ENCODE measurements around the gene NME3. TPM values are rescaled to one million over a fixed set of nuclear protein-coding genes. Genes with fewer than 3 reads are reported as not detected.

Gene NME3
- total and polyA plus RNA-seq, 4 donors: 10.4 to 38.0 (median 19.4) TPM

GRCh38 chr16:1746693-1747195 is 24.6 kb downstream of the NME3 start:
- H3K27me3 ChIP-seq (ENCODE audit: control insufficient read depth in 4 of 4, insufficient read depth in 4 of 4, low read length in 3 of 4): no peaks in the 10 kb centered on the region
- H3K36me3 ChIP-seq (ENCODE audit: control insufficient read depth in 4 of 4, insufficient read depth in 3 of 4, low read depth in 1 of 4, low read length in 3 of 4): peaks cover 6 to 60% (median 28%) of the 10 kb centered on the region in 4 donors
- no peak for DNase-seq (ENCODE audit: low spot score)
- no peak overlapping the region for H3K27ac ChIP-seq (ENCODE audit: low read depth in 1 of 2, low read length in 2 of 2)
- no peak overlapping the region for H3K9ac ChIP-seq (ENCODE audit: low read depth in 1 of 2, low read length in 2 of 2)
- WGBS: 96% methylated on average over 31 of the region's 31 CpGs
- TF ChIP-seq YY1 (IDR thresholded peaks at IDR 0.05) (no peak), ATF3 (IDR thresholded peaks at IDR 0.05) (no peak), EGR1 (IDR thresholded peaks at IDR 0.05; ENCODE audit: low read depth in 2 of 2) (no peak), FOXA1 (IDR thresholded peaks at IDR 0.05) (no peak), GABPA (IDR thresholded peaks at IDR 0.05 in 1 of 2, conservative IDR thresholded peaks at IDR 0.05 in 1 of 2) (no peak), FOXA2 (IDR thresholded peaks at IDR 0.05) (no peak), JUND (IDR thresholded peaks at IDR 0.05) (no peak), CTCF (IDR thresholded peaks at IDR 0.05; ENCODE audit: low read depth, low read length, missing input control) (no peak), HNF4G (IDR thresholded peaks at IDR 0.05) (no peak), SP1 (IDR thresholded peaks at IDR 0.05) (no peak)
- no peak overlapping the region for H3K4me3 ChIP-seq (ENCODE audit: low read depth in 1 of 3, low read length in 3 of 3)
- H3K4me1 ChIP-seq (ENCODE audit: control insufficient read depth in 4 of 4, insufficient read depth in 4 of 4, low read length in 3 of 4): no peaks in the 10 kb centered on the region
- H3K9me3 ChIP-seq (ENCODE audit: control insufficient read depth in 4 of 4, low read length in 3 of 4): no peaks in the 10 kb centered on the region

- no peak overlapping the region for H3K27ac ChIP-seq (ENCODE audit: low read depth in 1 of 2, low read length in 2 of 2)
- H3K4me3 ChIP-seq (ENCODE audit: low read depth in 1 of 3, low read length in 3 of 3): no peak overlapping the region
- 96% methylated on average over 29 of the region's 29 CpGs for WGBS
- no peak overlapping the region for H3K9ac ChIP-seq (ENCODE audit: low read depth in 1 of 2, low read length in 2 of 2)
- DNase-seq (ENCODE audit: low spot score): no peak
- H3K9me3 ChIP-seq (ENCODE audit: control insufficient read depth in 4 of 4, low read length in 3 of 4): no peaks in the 10 kb centered on the region
- H3K36me3 ChIP-seq (ENCODE audit: control insufficient read depth in 4 of 4, insufficient read depth in 3 of 4, low read depth in 1 of 4, low read length in 3 of 4): peaks cover 6 to 59% (median 25%) of the 10 kb centered on the region in 4 donors
- no peaks in the 10 kb centered on the region for H3K4me1 ChIP-seq (ENCODE audit: control insufficient read depth in 4 of 4, insufficient read depth in 4 of 4, low read length in 3 of 4)
- no peaks in the 10 kb centered on the region for H3K27me3 ChIP-seq (ENCODE audit: control insufficient read depth in 4 of 4, insufficient read depth in 4 of 4, low read length in 3 of 4)
- TF ChIP-seq RAD21 (IDR thresholded peaks at IDR 0.05): no peak
- no peak for TF ChIP-seq SP1 (IDR thresholded peaks at IDR 0.05)
- TF ChIP-seq FOXA1 (IDR thresholded peaks at IDR 0.05): no peak
- no peak for TF ChIP-seq JUND (IDR thresholded peaks at IDR 0.05)
- no peak for TF ChIP-seq NR2F2 (IDR thresholded peaks at IDR 0.05)
- no peak for TF ChIP-seq YY1 (IDR thresholded peaks at IDR 0.05)
- no peak for TF ChIP-seq ATF3 (IDR thresholded peaks at IDR 0.05)
- no peak for TF ChIP-seq TAF1 (conservative IDR thresholded peaks at IDR 0.05)
- TF ChIP-seq FOXA2 (IDR thresholded peaks at IDR 0.05): no peak
- TF ChIP-seq HNF4A (conservative IDR thresholded peaks at IDR 0.05): no peak
- no peak for TF ChIP-seq MAX (IDR thresholded peaks at IDR 0.05)
These were observed 25.2 kb downstream of the NME3 start for GRCh38 chr16:1745900-1746692.
